HEK293 (cell line): ENCODE measurements around the gene IGFBP2.

Experiments
- BCL11A ChIP-seq: fragments of 450-650 bp; formaldehyde crosslinking; IDR thresholded peaks from 2 replicates; pipeline ENCODE4 v1.5.1; 2016; ENCODE audit warnings: low read depth, missing biosample characterization, missing genetic modification characterization
- CTCF ChIP-seq: fragments of 450-650 bp; formaldehyde crosslinking; IDR thresholded peaks from 2 replicates; pipeline ENCODE4 v1.5.1; 2016; ENCODE audit warnings: missing biosample characterization, missing genetic modification characterization
- GLIS2 ChIP-seq: fragments of 450-650 bp; formaldehyde crosslinking; IDR thresholded peaks from 2 replicates; pipeline ENCODE4 v1.5.1; 2016; ENCODE audit warnings: missing biosample characterization, missing genetic modification characterization
- ZFP3 ChIP-seq: fragments of 450-650 bp; formaldehyde crosslinking; IDR thresholded peaks from 2 replicates; pipeline ENCODE4 v1.5.1; 2016; ENCODE audit warnings: low read depth, missing biosample characterization, missing genetic modification characterization
- ZNF239 ChIP-seq: fragments of 450-650 bp; formaldehyde crosslinking; IDR thresholded peaks from 2 replicates; pipeline ENCODE4 v1.5.1; 2016; ENCODE audit warnings: missing biosample characterization, missing genetic modification characterization
- ZNF274 ChIP-seq, 2 experiments: fragments of 200-500 bp in 1 of 2; fragments of 450-650 bp in 1 of 2; sonication (Bioruptor generic) in 1 of 2; formaldehyde crosslinking in 1 of 2; IDR thresholded peaks; 2 replicates each; pipeline versions ENCODE4 v1.5.1 to v1.6.1; 2014 to 2016; ENCODE audit warnings: borderline replicate concordance in 1 of 2, inconsistent platforms in 1 of 2, low read length in 1 of 2, missing biosample characterization in 1 of 2, missing genetic modification characterization in 1 of 2
- ZNF324 ChIP-seq: fragments of 450-650 bp; formaldehyde crosslinking; IDR thresholded peaks from 2 replicates; pipeline ENCODE4 v1.5.1; 2016; ENCODE audit warnings: missing biosample characterization, missing genetic modification characterization
- TF ChIP-seq, protein P1 (sequence below): fragments of 450-650 bp; formaldehyde crosslinking; IDR thresholded peaks from 2 replicates; pipeline ENCODE4 v1.5.1; 2016; ENCODE audit warnings: missing biosample characterization, missing genetic modification characterization
- TF ChIP-seq, protein P2 (sequence below): fragments of 450-650 bp; formaldehyde crosslinking; IDR thresholded peaks from 2 replicates; pipeline ENCODE4 v1.5.1; 2016; ENCODE audit warnings: missing biosample characterization, missing genetic modification characterization, borderline replicate concordance
- TF ChIP-seq, protein P3 (sequence below): sonication (generic); formaldehyde crosslinking; IDR thresholded peaks from 2 replicates; pipeline ENCODE4 v1.8.1; 2022; ENCODE audit warnings: mild to moderate bottlenecking, moderate library complexity, missing genetic modification reagents

- TF ChIP-seq CTCF (tag by site-specific recombination) (no peak), ZFP3 (no peak), ZNF274 (IDR thresholded peaks at IDR 0.05; ENCODE audit: low read length) (no peak), ZNF274 (tag by site-specific recombination; IDR thresholded peaks at IDR 0.05; ENCODE audit: borderline replicate concordance) (no peak), GLIS2 (tag by site-specific recombination) (no peak), ZNF324 (tag by site-specific recombination) (no peak), ZNF239 (no peak), BCL11A (tag by site-specific recombination) (no peak)
- TF ChIP-seq, protein P1, sequence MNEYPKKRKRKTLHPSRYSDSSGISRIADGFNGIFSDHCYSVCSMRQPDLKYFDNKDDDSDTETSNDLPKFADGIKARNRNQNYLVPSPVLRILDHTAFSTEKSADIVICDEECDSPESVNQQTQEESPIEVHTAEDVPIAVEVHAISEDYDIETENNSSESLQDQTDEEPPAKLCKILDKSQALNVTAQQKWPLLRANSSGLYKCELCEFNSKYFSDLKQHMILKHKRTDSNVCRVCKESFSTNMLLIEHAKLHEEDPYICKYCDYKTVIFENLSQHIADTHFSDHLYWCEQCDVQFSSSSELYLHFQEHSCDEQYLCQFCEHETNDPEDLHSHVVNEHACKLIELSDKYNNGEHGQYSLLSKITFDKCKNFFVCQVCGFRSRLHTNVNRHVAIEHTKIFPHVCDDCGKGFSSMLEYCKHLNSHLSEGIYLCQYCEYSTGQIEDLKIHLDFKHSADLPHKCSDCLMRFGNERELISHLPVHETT = no peak
- TF ChIP-seq, protein P2, sequence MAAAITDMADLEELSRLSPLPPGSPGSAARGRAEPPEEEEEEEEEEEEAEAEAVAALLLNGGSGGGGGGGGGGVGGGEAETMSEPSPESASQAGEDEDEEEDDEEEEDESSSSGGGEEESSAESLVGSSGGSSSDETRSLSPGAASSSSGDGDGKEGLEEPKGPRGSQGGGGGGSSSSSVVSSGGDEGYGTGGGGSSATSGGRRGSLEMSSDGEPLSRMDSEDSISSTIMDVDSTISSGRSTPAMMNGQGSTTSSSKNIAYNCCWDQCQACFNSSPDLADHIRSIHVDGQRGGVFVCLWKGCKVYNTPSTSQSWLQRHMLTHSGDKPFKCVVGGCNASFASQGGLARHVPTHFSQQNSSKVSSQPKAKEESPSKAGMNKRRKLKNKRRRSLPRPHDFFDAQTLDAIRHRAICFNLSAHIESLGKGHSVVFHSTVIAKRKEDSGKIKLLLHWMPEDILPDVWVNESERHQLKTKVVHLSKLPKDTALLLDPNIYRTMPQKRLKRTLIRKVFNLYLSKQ (tag by site-specific recombination) = no peak
- TF ChIP-seq, protein P3, sequence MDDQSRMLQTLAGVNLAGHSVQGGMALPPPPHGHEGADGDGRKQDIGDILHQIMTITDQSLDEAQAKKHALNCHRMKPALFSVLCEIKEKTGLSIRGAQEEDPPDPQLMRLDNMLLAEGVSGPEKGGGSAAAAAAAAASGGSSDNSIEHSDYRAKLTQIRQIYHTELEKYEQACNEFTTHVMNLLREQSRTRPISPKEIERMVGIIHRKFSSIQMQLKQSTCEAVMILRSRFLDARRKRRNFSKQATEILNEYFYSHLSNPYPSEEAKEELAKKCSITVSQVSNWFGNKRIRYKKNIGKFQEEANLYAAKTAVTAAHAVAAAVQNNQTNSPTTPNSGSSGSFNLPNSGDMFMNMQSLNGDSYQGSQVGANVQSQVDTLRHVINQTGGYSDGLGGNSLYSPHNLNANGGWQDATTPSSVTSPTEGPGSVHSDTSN (CRISPR knock-in tag) = no peak
These were observed 49.6 kb upstream of the IGFBP2 start for GRCh38 chr2:216583606-216584005.
